Measurements from ENCODE around the gene UTP18.

UTP18 gene

GRCh38 chr17:51335883-51336822, 75.8 kb downstream of the UTP18 start:
- DNase-seq (ENCODE audit: low read depth): no peak

GRCh38 chr17:51341457-51341856, 81.1 kb downstream of the UTP18 start:
- no peak for DNase-seq (ENCODE audit: low read depth)

- no peak for DNase-seq (ENCODE audit: low read depth)
Observed at GRCh38 chr17:51342257-51342656, 81.9 kb downstream of the UTP18 start.

- DNase-seq (ENCODE audit: low read depth): no peak
Observed at GRCh38 chr17:51344532-51344931, 84.2 kb downstream of the UTP18 start.

- no peak for DNase-seq (ENCODE audit: low read depth)
Observed at GRCh38 chr17:51346218-51346982, 86.1 kb downstream of the UTP18 start.
